ENCODE data around the gene NAT14. TPM values are rescaled to one million over a fixed set of nuclear protein-coding genes. Genes with fewer than 3 reads are reported as not detected.

The NAT14 gene
- total and polyA plus RNA-seq, 2 of the 8 experiments (the other 6 are each of a cell fraction or from before 2014, with no cell fraction given): 47.1 to 71.2 TPM

- CTCF ChIA-PET (ENCODE audit: partially characterized antibody): interaction anchor here (0.9 to 3.9 kb wide), 9 partner anchors 11 to 182 kb away, joined by 3 to 21 read pairs (median 5); partner anchors contain the start of gene ZNF865
- H2BK120ac ChIP-seq (replicated peaks; ENCODE audit: low read depth, low read length): no peak overlapping the region
- TF ChIP-seq PHF8 (conservative IDR thresholded peaks at IDR 0.05; ENCODE audit: low read depth, low read length) (no peak), SIRT6 (IDR thresholded peaks at IDR 0.05; ENCODE audit: low read length) (no peak)
Measured at GRCh38 chr19:55483706-55484592, 1.0 kb upstream of the NAT14 start.

More at GRCh38 chr19:55483706-55484592, 1.0 kb upstream of the NAT14 start:
- no peak overlapping the region for H2BK20ac ChIP-seq (ENCODE audit: low read length)
- peaks cover 0 to 11% of the 10 kb centered on the region in 2 experiments; a peak in 1 of 4 replicates for H3K79me2 ChIP-seq (ENCODE audit: control insufficient read depth in 1 of 2, insufficient read depth in 2 of 2, low read length in 2 of 2)
- peak overlapping the region; percentile 46 to 88 (median 76) for H3K4me3 ChIP-seq (ENCODE audit: extremely low read depth in 1 of 4, insufficient read depth in 2 of 4, low read depth in 3 of 4, low read length in 4 of 4)
- no peak overlapping the region; the same call in 1 of the 2 replicates for H2AK5ac ChIP-seq (ENCODE audit: low read depth, low read length)
- H3K4ac ChIP-seq (replicated peaks; ENCODE audit: insufficient read length, low read depth, low read length): no peak overlapping the region
- H3K56ac ChIP-seq (replicated peaks; ENCODE audit: insufficient read length, low read depth, low read length): no peak overlapping the region
- DNase-seq (ENCODE audit: low read depth in 1 of 2, low spot score in 2 of 2) (peak in 1 of 2 experiments; percentile 59), FAIRE-seq (no peak)
- peaks cover 0 to 6% of the 10 kb centered on the region in 2 experiments for H4K20me1 ChIP-seq (replicated peaks in 1 of 2; ENCODE audit: control insufficient read depth in 1 of 2, insufficient read depth in 2 of 2, low read length in 2 of 2)
- no peak overlapping the region for H3K14ac ChIP-seq (ENCODE audit: insufficient read length)
- H4K5ac ChIP-seq (ENCODE audit: insufficient read length, low read depth, low read length): no peak overlapping the region
- H3K36me3 ChIP-seq (ENCODE audit: control insufficient read depth in 2 of 4, insufficient read depth in 4 of 4, low read length in 3 of 4): peaks cover 0 to 10% (median 0%) of the 10 kb centered on the region in 4 experiments; a peak in 2 of 8 replicates
- H2BK5ac ChIP-seq (ENCODE audit: low read depth, low read length): no peak overlapping the region
- POLR2A ChIA-PET (ENCODE audit: partially characterized antibody): interaction anchor here (0.6 to 6.8 kb wide), 13 partner anchors 8 to 668 kb away, joined by 3 to 50 read pairs (median 8); partner anchors contain the start of genes FIZ1 and ZNF628
- peak overlapping the region; percentile 88 for H2BK15ac ChIP-seq (ENCODE audit: low read length)
- H4K8ac ChIP-seq (ENCODE audit: extremely low read depth, insufficient read depth, low read length): peak overlapping the region; percentile 83; the same call in 1 of the 2 replicates
- H3K4me1 ChIP-seq (replicated peaks in 1 of 4; ENCODE audit: control insufficient read depth in 3 of 4, insufficient read depth in 4 of 4, low read length in 3 of 4): peaks cover 0 to 42% (median 28%) of the 10 kb centered on the region in 4 experiments; a peak in 6 of 7 replicates
- peak overlapping the region; percentile 68 to 89 for H3K4me2 ChIP-seq (ENCODE audit: insufficient read depth in 1 of 2, low read depth in 2 of 2, low read length in 2 of 2)
- H3K27ac ChIP-seq (ENCODE audit: low read depth, low read length): 0 out of 2 replicates have a peak overlapping the region, but pooled peaks have one; percentile 47
- H3K18ac ChIP-seq (ENCODE audit: extremely low read depth, low read length): peak overlapping the region; percentile 60
- H3K23me2 ChIP-seq (ENCODE audit: low read depth, low read length): peaks cover 11% of the 10 kb centered on the region
- WGBS, 2 experiments (ENCODE audit: extremely low coverage in 1 of 2, insufficient coverage in 1 of 2, insufficient read length in 1 of 2, insufficient replicate concordance in 2 of 2, low coverage in 1 of 2, low lambda C conversion rate in 2 of 2, missing lambda C conversion rate in 1 of 2): 77% methylated on average over 37 of the region's 46 CpGs; no CpG with 5 or more reads in 1 of the 2 experiments
- H3K9me3 ChIP-seq (ENCODE audit: insufficient read depth in 2 of 2, low read depth in 1 of 2, low read length in 1 of 2): no peaks in the 10 kb centered on the region
- H4K91ac ChIP-seq (replicated peaks; ENCODE audit: insufficient read length, low read length): peak overlapping the region; percentile 65
- no peak overlapping the region for H3K23ac ChIP-seq (ENCODE audit: insufficient read length)
- no peak overlapping the region; a peak in 1 of 7 replicates for H3K9ac ChIP-seq (replicated peaks in 1 of 4; ENCODE audit: extremely low read depth in 1 of 4, low read depth in 3 of 4, low read length in 3 of 4)
- no peak overlapping the region for H2AFZ ChIP-seq (ENCODE audit: low read length)
- no peak overlapping the region for H2BK12ac ChIP-seq (ENCODE audit: low read depth, low read length)
- H3K79me1 ChIP-seq (ENCODE audit: low read depth, low read length): peaks cover 9% of the 10 kb centered on the region
- H3K27me3 ChIP-seq (replicated peaks in 1 of 4; ENCODE audit: control insufficient read depth in 3 of 4, extremely low read depth in 1 of 4, insufficient read depth in 3 of 4, low read length in 3 of 4): no peaks in the 10 kb centered on the region
